ENCODE measurements around the gene COG7.

The COG7 gene

DNA sequence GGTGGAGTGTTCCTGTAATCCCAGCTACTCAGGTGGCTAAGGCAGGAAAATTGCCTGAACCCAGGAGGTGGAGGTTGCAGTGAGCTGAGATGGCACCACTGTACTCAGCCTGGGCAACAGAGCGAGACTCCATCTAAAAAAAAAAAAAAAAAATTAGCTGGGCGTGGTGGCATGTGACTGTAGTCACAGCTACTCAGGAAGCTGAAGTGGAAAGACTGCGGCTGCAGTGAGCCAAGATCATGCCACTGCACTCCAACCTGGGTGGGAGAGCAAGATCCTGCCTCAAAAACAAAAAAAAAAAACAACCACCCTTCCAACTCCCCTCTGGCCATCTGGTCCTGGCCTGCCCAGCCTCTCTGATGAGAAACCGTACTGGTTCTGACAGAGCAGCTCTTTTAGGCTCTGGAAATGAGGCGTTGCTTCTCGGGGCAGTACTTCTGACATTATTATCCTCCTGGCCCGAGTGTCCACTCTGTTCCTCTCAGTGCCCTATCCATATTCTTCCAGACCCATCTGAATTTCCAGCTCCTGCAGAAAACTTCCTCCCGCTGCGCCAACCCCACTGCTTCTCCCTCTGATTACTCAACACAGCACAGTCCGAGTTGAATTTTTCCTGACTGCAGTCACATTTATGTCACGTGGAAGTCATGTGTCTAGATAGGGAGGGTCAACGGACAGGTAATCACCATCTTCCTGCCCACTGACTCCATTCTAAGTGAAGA lies 44.0 kb upstream of the COG7 start:
- no peak overlapping the region for H3K4me2 ChIP-seq
- no peaks in the 10 kb centered on the region for H3K27me3 ChIP-seq (ENCODE audit: insufficient read depth, low read depth)
- peaks cover 14% of the 10 kb centered on the region; the same call in 1 of the 2 replicates for H3K36me3 ChIP-seq (ENCODE audit: insufficient read depth)
- H3K4me3 ChIP-seq (IDR thresholded peaks at IDR 0.05; ENCODE audit: insufficient read depth, low read depth, low read length), result no peak overlapping the region
- 0 out of 2 replicates have a peak, but pooled peaks cover 3% of the 10 kb centered on the region for H4K20me1 ChIP-seq (ENCODE audit: insufficient read depth)
- H3K79me2 ChIP-seq (ENCODE audit: insufficient read depth, low read depth), result peaks cover 66% of the 10 kb centered on the region
- H3K27ac ChIP-seq, result no peak overlapping the region
- H3K9ac ChIP-seq, result no peak overlapping the region
- no peaks in the 10 kb centered on the region for H3K4me1 ChIP-seq (ENCODE audit: low read depth, poor library complexity, severe bottlenecking)
- H2AFZ ChIP-seq (ENCODE audit: low read depth), result no peak overlapping the region
- TF ChIP-seq, protein P1, sequence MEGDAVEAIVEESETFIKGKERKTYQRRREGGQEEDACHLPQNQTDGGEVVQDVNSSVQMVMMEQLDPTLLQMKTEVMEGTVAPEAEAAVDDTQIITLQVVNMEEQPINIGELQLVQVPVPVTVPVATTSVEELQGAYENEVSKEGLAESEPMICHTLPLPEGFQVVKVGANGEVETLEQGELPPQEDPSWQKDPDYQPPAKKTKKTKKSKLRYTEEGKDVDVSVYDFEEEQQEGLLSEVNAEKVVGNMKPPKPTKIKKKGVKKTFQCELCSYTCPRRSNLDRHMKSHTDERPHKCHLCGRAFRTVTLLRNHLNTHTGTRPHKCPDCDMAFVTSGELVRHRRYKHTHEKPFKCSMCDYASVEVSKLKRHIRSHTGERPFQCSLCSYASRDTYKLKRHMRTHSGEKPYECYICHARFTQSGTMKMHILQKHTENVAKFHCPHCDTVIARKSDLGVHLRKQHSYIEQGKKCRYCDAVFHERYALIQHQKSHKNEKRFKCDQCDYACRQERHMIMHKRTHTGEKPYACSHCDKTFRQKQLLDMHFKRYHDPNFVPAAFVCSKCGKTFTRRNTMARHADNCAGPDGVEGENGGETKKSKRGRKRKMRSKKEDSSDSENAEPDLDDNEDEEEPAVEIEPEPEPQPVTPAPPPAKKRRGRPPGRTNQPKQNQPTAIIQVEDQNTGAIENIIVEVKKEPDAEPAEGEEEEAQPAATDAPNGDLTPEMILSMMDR (conservative IDR thresholded peaks at IDR 0.05; ENCODE audit: low read depth, low read length), result no peak

DNA sequence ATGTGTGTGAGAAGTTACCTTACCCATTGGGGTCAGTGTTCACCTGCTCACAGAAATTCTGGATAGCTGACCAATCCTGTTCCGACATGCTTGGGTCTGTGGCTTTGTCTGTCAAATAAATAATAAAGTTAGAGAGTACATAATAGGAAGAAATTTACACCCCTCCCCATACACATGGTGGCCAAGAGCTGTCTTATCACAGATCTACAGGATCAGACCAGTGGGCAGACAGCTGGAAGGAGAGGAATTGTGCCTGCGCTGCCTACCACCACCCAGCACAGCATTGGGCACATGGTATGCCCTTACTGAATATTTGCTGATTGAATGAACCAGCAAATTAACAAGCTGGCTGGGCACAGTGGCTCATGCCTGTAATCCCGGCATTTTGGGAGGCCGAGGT lies 42.7 kb upstream of the COG7 start:
- Histone ChIP-seq H3K36me3 (ENCODE audit: insufficient read depth) (peaks cover 21% of the 10 kb centered on the region; the same call in 1 of the 2 replicates), H4K20me1 (ENCODE audit: insufficient read depth) (0 out of 2 replicates have a peak, but pooled peaks cover 3% of the 10 kb centered on the region), H3K4me1 (ENCODE audit: low read depth, poor library complexity, severe bottlenecking) (no peaks in the 10 kb centered on the region), H3K4me2 (no peak overlapping the region), H3K27ac (no peak overlapping the region), H3K9ac (no peak overlapping the region), H3K27me3 (ENCODE audit: insufficient read depth, low read depth) (no peaks in the 10 kb centered on the region), H3K79me2 (ENCODE audit: insufficient read depth, low read depth) (peaks cover 53% of the 10 kb centered on the region), H3K4me3 (IDR thresholded peaks at IDR 0.05; ENCODE audit: insufficient read depth, low read depth, low read length) (no peak overlapping the region), H2AFZ (ENCODE audit: low read depth) (no peak overlapping the region)
- TF ChIP-seq, protein P1 (conservative IDR thresholded peaks at IDR 0.05; ENCODE audit: low read depth, low read length), result no peak

DNA sequence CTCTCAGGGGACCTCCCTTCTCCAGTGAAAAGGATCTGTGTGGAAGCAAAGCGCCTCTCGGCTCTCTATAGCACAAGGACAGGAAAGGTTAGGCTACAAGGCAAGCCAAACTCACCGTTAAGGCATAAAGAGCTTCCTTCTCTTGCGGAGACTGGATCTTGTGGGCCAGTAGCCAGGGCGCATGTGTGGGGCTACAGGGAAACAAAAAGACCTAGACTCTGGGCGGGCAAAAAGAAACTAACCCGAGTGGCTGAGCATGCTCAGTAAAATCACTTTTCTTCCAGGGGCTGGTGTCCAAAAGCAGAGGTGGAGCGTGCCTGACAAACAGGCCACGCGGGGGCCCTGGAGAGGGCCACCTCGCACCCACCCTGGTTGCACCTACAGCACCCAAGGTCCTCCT lies 41.2 kb upstream of the COG7 start:
- H3K4me1 ChIP-seq (ENCODE audit: low read depth, poor library complexity, severe bottlenecking), result no peaks in the 10 kb centered on the region
- no peak overlapping the region for H3K4me3 ChIP-seq (IDR thresholded peaks at IDR 0.05; ENCODE audit: insufficient read depth, low read depth, low read length)
- H3K4me2 ChIP-seq, result no peak overlapping the region
- peaks cover 25% of the 10 kb centered on the region; the same call in 1 of the 2 replicates for H3K36me3 ChIP-seq (ENCODE audit: insufficient read depth)
- TF ChIP-seq, protein P1 (conservative IDR thresholded peaks at IDR 0.05; ENCODE audit: low read depth, low read length), result no peak
- no peak overlapping the region for H3K9ac ChIP-seq
- no peak overlapping the region for H2AFZ ChIP-seq (ENCODE audit: low read depth)
- H3K27ac ChIP-seq, result no peak overlapping the region
- H3K27me3 ChIP-seq (ENCODE audit: insufficient read depth, low read depth), result no peaks in the 10 kb centered on the region
- H4K20me1 ChIP-seq (ENCODE audit: insufficient read depth), result 0 out of 2 replicates have a peak, but pooled peaks cover 3% of the 10 kb centered on the region
- peaks cover 41% of the 10 kb centered on the region for H3K79me2 ChIP-seq (ENCODE audit: insufficient read depth, low read depth)

DNA sequence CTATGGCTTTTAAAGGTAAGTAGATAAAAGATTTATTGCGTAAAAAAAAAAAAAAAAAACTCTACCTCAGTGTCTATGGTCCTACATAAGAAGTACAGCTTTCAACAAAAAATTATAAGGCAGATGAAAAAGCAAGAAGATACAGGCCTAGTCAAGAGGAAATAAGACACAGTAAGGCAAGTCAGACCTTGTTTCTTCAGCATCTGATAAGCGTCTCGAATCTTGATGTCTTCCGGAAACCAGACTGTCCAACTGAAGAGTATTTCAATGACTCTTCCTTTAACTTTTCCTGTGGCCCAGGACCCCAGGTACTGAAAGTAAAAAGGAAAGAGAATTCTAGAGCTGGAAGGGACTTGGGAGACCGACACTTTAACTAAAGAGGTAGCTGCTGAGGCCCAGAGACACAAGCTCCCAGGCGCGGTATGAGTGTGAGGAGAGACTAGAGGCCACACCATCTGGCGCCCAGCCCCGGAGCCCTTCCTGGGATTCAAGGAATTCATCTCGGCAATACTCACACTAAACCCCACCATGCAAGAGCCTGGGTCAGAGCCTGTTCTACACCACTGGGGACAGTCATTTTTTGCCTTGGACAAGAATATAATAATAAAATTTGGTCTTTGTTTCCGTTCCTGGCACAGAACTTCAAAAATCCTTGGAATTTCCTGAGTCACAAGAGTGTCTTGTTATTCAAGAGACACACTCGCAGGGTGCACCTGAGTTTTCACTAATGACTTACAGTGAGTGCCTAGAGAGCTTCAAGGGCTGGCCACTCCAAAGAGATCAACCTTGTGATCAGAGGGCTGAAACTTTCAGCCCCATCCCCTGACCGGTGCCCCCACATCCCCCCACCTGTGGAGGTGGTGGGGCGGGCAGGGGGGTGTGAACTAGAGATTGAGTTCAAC lies 38.8 kb upstream of the COG7 start:
- Histone ChIP-seq H3K27me3 (ENCODE audit: insufficient read depth, low read depth) (no peaks in the 10 kb centered on the region), H3K4me3 (IDR thresholded peaks at IDR 0.05; ENCODE audit: insufficient read depth, low read depth, low read length) (no peak overlapping the region), H3K4me1 (ENCODE audit: low read depth, poor library complexity, severe bottlenecking) (no peaks in the 10 kb centered on the region), H2AFZ (ENCODE audit: low read depth) (no peak overlapping the region), H3K27ac (no peak overlapping the region), H3K9ac (no peak overlapping the region), H3K36me3 (ENCODE audit: insufficient read depth) (peaks cover 30% of the 10 kb centered on the region; the same call in 1 of the 2 replicates), H3K79me2 (ENCODE audit: insufficient read depth, low read depth) (peaks cover 19% of the 10 kb centered on the region; the same call in 1 of the 2 replicates), H3K4me2 (no peak overlapping the region), H4K20me1 (ENCODE audit: insufficient read depth) (0 out of 2 replicates have a peak, but pooled peaks cover 3% of the 10 kb centered on the region)
- TF ChIP-seq, protein P1 (conservative IDR thresholded peaks at IDR 0.05; ENCODE audit: low read depth, low read length), result no peak
